Thymus (tissue), 11 donors: Measurements from ENCODE around the gene CLEC4G. TPM values are rescaled to one million over a fixed set of nuclear protein-coding genes. Genes with fewer than 3 reads are reported as not detected.
"Not testable (repeated sequence)": the region's sequence is repeated elsewhere in the genome, so short reads cannot be mapped to it uniquely, and the experiment has no call there.

Source experiments
- DNase-seq, 9 donors: peaks; one replicate each; pipeline ENCODE4 v3.0.0-alpha.2; 2013; ENCODE audit warnings: low spot score in 9 of 9, low read depth in 6 of 9, missing footprints in 1 of 9
- H3K27ac ChIP-seq, 2 donors: one replicate each; pipeline ENCODE4 v1.5.1; 2013; ENCODE audit warnings: control low read depth in 1 of 2, low read depth in 1 of 2, low read length in 1 of 2, mild to moderate bottlenecking in 1 of 2, moderate library complexity in 1 of 2
- H3K27me3 ChIP-seq, 2 donors: one replicate each; pipeline ENCODE4 v1.5.1; 2013; ENCODE audit warnings: low read length in 1 of 2; ENCODE audit not compliant: control insufficient read depth in 2 of 2, insufficient read depth in 1 of 2
- H3K36me3 ChIP-seq, 2 donors: one replicate each; pipeline ENCODE4 v1.5.1; 2013; ENCODE audit warnings: low read length in 1 of 2, mild to moderate bottlenecking in 1 of 2, moderate library complexity in 1 of 2; ENCODE audit not compliant: control insufficient read depth in 2 of 2, insufficient read depth in 2 of 2
- H3K4me1 ChIP-seq, 2 donors: one replicate each; pipeline ENCODE4 v1.5.1; 2013; ENCODE audit warnings: low read length in 2 of 2; ENCODE audit not compliant: control insufficient read depth in 2 of 2, insufficient read depth in 2 of 2
- H3K4me3 ChIP-seq, 2 donors: one replicate each; pipeline ENCODE4 v1.5.1; 2013; ENCODE audit warnings: low read length in 2 of 2, control low read depth in 1 of 2, mild to moderate bottlenecking in 1 of 2
- H3K9me3 ChIP-seq, 2 donors: one replicate each; pipeline ENCODE4 v1.5.1; 2013; ENCODE audit warnings: low read length in 1 of 2, mild to moderate bottlenecking in 1 of 2; ENCODE audit not compliant: control insufficient read depth in 2 of 2, insufficient read depth in 1 of 2
- WGBS: extraction: QIAGEN DNeasy Blood & Tissue Kit; methylation state at CpG from one replicate; pipeline ENCODE4 v1.1.7; 2013; 5-methylcytosine and 5-hydroxymethylcytosine counted together
- polyA plus RNA-seq: library from polyadenylated mRNA; stranded (reverse); fragments of 200-250 nt; gene quantifications from one replicate; pipeline ENCODE4 v1.2.3, GENCODE V29; 2013
- total RNA-seq: library from RNA; stranded (reverse); fragments of 120-200 nt; gene quantifications from one replicate; pipeline ENCODE4 v1.2.4, GENCODE V29; 2013
- donor health status: healthy.

The CLEC4G gene
- total and polyA plus RNA-seq, 2 donors, result 0.52 to 3.2 TPM

DNA sequence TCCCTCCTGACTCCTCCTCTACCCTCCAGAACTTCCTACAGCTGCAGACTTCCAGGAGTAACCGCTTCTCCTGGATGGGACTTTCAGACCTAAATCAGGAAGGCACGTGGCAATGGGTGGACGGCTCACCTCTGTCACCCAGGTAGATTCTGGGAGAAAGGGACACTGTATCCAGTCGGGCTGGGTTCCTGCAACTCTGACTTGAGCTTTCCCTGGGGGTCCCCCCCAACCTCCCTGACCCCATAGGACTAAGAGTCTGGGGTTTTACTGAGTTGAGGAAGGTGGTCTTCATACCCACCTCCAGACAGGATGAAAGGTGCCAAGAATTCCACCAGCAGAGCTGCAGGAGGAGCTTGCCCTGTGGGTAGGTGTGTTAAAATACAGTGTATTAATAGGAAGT is 35.6 kb upstream of the CLEC4G start:
- Histone ChIP-seq H3K27me3 (peaks cover 0 to 5% of the 10 kb centered on the region in 2 donors), H3K36me3 (no peaks in the 10 kb centered on the region), H3K27ac (no peak overlapping the region), H3K4me1 (no peaks in the 10 kb centered on the region), H3K4me3 (no peak overlapping the region), H3K9me3 (no peaks in the 10 kb centered on the region)
- no peak for DNase-seq
- WGBS, result 88% methylated on average over 4 of the region's 4 CpGs

DNA sequence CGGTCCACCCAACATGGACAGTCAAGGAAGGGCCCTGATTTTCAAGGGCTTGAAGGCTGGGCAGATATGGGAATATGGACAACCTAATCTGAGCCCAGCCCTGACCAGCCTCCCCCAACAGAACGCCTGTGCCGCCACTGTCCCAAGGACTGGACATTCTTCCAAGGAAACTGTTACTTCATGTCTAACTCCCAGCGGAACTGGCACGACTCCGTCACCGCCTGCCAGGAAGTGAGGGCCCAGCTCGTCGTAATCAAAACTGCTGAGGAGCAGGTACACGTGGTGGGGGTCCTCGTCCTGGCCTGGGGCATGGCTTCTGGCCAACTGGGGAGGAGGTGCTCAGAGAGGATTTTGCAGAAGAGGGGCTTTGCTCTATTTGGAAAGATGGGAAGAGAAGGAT is 34.6 kb upstream of the CLEC4G start:
- no peaks in the 10 kb centered on the region for H3K4me1 ChIP-seq
- peaks cover 0 to 5% of the 10 kb centered on the region in 2 donors for H3K27me3 ChIP-seq
- 76% methylated on average over 11 of the region's 11 CpGs for WGBS
- no peaks in the 10 kb centered on the region for H3K36me3 ChIP-seq
- DNase-seq, result no peak
- H3K4me3 ChIP-seq, result no peak overlapping the region
- no peaks in the 10 kb centered on the region for H3K9me3 ChIP-seq
- H3K27ac ChIP-seq, result no peak overlapping the region

DNA sequence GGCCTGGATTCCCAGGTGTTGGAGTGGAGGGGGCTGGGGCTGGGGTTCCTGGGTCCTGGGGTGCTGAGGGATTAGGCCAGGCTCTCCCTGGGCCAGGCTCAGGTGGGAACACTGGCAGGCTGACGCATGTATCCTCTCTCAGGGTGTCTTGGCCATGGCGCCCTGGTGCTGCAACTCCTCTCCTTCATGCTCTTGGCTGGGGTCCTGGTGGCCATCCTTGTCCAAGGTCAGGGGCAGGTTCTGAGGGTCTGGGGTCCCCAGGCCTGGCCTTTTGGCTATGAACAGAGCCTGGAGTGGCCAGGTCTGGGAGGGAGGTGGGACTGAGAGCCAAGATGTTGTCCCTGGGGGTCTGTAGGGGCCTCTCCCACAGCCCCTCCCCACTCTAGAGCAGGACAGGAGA is 33.1 kb upstream of the CLEC4G start:
- not testable (repeated sequence) for H3K4me1 ChIP-seq, DNase-seq, H3K27ac ChIP-seq, H3K4me3 ChIP-seq, H3K36me3 ChIP-seq, H3K27me3 ChIP-seq
- peaks cover 0 to 12% of the 10 kb centered on the region in 2 donors for H3K9me3 ChIP-seq
- WGBS, result 96% methylated on average over 2 of the region's 2 CpGs

DNA sequence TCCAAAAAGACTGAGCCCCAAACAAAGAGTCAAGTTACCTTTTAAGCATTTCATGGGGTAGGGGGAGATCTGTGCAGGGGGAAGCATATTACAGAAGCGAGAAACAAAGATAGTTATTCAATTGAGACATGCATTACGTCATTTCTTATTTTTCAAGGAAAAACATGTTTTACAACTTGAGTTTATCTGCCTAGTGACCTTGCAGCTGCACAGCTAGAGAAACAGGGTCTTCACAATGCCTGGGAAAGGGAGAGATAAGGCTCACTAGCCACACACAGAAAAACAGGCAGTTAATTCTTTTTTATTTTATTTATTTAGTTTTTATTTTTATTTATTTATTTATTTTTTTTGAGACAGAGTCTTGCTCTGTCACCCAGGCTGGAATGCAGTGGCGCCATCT is 32.2 kb upstream of the CLEC4G start:
- DNase-seq, H3K27me3 ChIP-seq: not testable (repeated sequence)
- 82% methylated on average over 3 of the region's 3 CpGs for WGBS

DNA sequence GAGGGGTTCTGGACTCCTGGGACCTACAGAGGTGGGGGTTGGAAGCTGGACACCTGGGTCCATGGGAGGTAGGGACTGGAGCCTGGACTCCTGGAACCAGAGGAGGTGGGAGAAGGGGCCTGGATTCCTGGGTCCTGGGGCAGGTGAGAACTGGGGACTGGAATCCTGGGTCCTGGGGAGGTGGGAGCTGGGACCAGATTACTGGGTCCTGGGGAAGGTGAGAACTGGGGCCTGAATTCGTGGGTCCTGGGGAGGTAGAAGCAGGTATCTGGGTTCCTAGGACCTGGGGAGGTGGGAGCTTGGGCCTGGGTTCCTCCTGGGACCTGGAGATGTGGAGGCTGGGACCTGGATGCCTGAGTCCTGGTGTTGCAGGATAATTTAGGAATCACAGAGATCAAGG is 31.8 kb upstream of the CLEC4G start:
- Histone ChIP-seq H3K27ac (no peak overlapping the region), H3K4me1 (no peaks in the 10 kb centered on the region), H3K4me3 (no peak overlapping the region), H3K36me3 (no peaks in the 10 kb centered on the region), H3K27me3 (peaks cover 0 to 5% of the 10 kb centered on the region in 2 donors), H3K9me3 (peaks cover 2 to 14% of the 10 kb centered on the region in 2 donors)
- no peak for DNase-seq
- 64% methylated on average over 1 of the region's 1 CpG for WGBS

More for the DNA sequence above, 32.2 kb upstream of the CLEC4G start:
- not testable (repeated sequence) for H3K36me3 ChIP-seq, H3K4me3 ChIP-seq, H3K4me1 ChIP-seq, H3K27ac ChIP-seq
- peaks cover 2 to 14% of the 10 kb centered on the region in 2 donors for H3K9me3 ChIP-seq

DNA sequence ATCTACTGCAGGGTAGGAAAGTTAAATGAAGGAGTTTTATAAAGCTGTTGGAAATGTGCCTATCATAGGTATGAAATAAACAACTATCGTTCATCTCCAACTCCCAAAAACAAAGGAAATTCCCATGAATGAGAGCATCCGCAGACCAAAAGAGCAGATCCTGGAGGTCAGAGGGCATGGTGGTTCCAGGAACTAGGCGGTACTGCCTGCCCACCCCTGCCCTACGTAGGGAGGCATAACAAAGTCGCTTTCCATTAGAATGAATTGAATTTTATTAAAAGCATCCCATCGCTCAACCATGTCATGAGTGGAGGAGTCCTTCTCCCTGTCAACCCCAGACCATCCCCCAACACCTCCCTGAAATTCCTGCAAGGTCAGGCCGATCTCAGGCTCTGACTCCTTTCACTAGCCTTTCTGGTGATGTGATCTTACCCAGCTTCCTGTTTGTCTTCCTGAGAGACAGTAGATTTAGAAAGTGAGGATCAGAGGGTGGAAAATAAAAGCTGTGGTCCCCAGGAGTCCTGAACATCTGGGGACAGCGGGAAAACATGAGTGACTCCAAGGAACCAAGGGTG is 30.9 kb upstream of the CLEC4G start, which contains the start of gene CLEC4M:
CLEC4M (plus strand) TSS at position 525 of the 575 bp plus-strand sequence; CDS start at position 549, 24 bp downstream.
- Histone ChIP-seq H3K27ac (no peak within 1 kb of the TSS), H3K36me3 (no peaks in the 10 kb centered on the region), H3K9me3 (peaks cover 2 to 17% of the 10 kb centered on the region in 2 donors), H3K4me3 (no peak within 1 kb of the TSS), H3K4me1 (no peaks in the 10 kb centered on the region), H3K27me3 (peaks cover 0 to 3% of the 10 kb centered on the region in 2 donors)
- 94% methylated on average over 8 of the region's 8 CpGs for WGBS
- DNase-seq, result no peak

DNA sequence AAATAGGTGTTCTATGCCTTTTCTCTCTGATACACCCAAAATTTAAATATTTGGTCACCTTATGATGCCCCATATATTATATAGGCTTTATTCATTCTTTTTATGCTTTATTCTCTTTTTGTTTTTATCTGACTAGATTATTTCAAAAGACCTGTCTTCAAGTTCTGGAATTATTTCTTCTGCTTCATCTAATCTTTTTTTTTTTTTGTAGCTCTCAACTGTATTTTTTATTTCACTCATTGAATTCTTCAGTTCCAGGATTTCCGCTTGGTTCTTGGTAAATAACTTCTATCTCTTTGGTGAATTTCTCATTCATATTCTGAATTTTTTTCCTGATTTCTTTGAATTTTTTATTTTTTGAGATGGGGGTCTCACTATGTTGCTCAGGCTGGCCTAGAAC is 27.2 kb upstream of the CLEC4G start:
- no peaks in the 10 kb centered on the region for H3K4me1 ChIP-seq
- H3K27ac ChIP-seq, result no peak overlapping the region
- 98% methylated on average over 1 of the region's 1 CpG for WGBS
- no peak overlapping the region for H3K4me3 ChIP-seq
- H3K9me3 ChIP-seq, result peaks cover 2 to 22% of the 10 kb centered on the region in 2 donors
- H3K36me3 ChIP-seq, result no peaks in the 10 kb centered on the region
- H3K27me3 ChIP-seq, result peaks cover 0 to 3% of the 10 kb centered on the region in 2 donors
- DNase-seq, result no peak

DNA sequence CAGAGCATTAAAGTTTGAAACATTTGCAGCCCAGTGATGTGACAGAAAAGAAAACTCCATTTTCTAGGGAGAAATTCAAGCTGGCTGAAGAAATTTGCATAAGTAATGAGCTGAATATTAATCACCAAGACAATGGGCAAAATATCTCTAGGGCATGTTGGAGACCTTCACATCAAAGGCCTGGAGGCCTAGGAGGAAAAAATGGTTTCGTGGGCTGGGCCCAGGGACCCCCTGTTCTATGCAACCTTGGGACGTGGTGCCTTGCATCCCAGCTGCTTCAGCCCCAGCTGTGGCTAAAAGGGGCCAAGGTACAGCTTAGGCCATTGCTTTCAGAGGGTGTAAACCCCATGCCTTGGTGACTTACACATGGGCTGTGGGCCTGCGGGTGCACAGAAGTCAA is 25.4 kb upstream of the CLEC4G start:
- H3K27ac ChIP-seq, result no peak overlapping the region
- no peak overlapping the region for H3K4me3 ChIP-seq
- DNase-seq, result no peak
- no peaks in the 10 kb centered on the region for H3K36me3 ChIP-seq
- H3K9me3 ChIP-seq, result peaks cover 2 to 22% of the 10 kb centered on the region in 2 donors
- WGBS, result 93% methylated on average over 3 of the region's 3 CpGs
- no peaks in the 10 kb centered on the region for H3K4me1 ChIP-seq
- H3K27me3 ChIP-seq, result no peaks in the 10 kb centered on the region

DNA sequence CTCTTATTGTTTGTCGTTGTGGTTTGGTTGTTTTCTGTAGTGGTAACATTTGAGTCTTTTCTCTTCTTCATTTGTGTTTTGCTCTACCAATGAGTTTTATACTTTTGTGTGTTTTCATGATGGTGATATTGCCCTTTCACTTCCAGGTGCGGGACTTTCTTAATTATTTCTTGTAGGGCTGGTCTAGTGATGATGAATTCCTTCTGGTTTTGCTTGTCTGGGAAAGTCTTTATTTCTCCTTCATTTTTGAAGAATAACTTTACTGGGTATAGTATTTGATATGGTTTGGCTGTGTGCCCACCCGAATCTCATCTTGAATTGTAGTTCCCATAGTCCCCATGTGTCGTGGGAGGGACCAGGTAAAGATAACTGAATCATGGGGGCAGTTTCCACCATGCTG is 24.3 kb upstream of the CLEC4G start:
- Histone ChIP-seq H3K27ac (no peak overlapping the region), H3K4me1 (no peaks in the 10 kb centered on the region), H3K4me3 (no peak overlapping the region), H3K36me3 (no peaks in the 10 kb centered on the region), H3K27me3 (no peaks in the 10 kb centered on the region), H3K9me3 (peaks cover 2 to 22% of the 10 kb centered on the region in 2 donors)
- DNase-seq, result no peak
- WGBS, result 62% methylated on average over 4 of the region's 4 CpGs
